Stomach (tissue), 4 donors: ENCODE data around the gene ADCY9.

ENCODE experiments used
- EP300 ChIP-seq: sonication (generic); formaldehyde crosslinking; IDR thresholded peaks from one replicate; pipeline ENCODE4 v1.6.1; 2017; ENCODE audit warnings: antibody characterized with exemption
- POLR2A ChIP-seq, 4 donors: fragments of 450-650 bp; IDR thresholded peaks; one replicate each; pipeline ENCODE4 v1.6.1; 2016; ENCODE audit warnings: antibody characterized with exemption in 4 of 4, control low read depth in 2 of 4, mild to moderate bottlenecking in 1 of 4, moderate library complexity in 1 of 4
- POLR2AphosphoS5 ChIP-seq, 3 donors: sonication (generic); formaldehyde crosslinking; IDR thresholded peaks; one replicate each; pipeline ENCODE4 v1.6.1; 2016; ENCODE audit warnings: antibody characterized with exemption in 3 of 3
- TF ChIP-seq, protein P1 (sequence below), 7 experiments: fragments of 450-650 bp in 4 of 7; fragments of 200-600 bp in 3 of 7; sonication (generic) in 3 of 7; IDR thresholded peaks; one replicate each; pipeline ENCODE4 v1.5.1; 2016 to 2019; ENCODE audit warnings: antibody characterized with exemption in 7 of 7, control low read depth in 2 of 7, mild to moderate bottlenecking in 1 of 7

DNA sequence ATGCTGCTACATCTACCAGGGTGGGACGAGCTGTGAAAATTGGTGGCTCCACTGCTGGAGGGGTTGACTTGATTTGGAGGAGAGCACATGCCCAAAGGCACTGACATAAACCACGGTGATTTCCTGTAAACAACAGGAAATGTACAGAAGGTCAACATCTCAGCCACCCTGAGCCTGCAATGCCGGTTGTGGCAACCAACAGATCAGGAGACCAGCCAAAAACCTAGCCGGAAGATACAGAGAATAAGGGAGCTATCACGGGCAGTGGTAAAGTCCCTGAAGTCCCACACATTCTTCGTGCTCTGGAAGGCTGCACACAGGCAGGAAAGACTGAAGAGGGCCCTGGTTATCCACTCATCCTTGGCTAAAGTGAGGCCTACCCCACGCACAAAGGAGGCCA lies 56.2 kb downstream of the ADCY9 start:
- TF ChIP-seq, protein P1, sequence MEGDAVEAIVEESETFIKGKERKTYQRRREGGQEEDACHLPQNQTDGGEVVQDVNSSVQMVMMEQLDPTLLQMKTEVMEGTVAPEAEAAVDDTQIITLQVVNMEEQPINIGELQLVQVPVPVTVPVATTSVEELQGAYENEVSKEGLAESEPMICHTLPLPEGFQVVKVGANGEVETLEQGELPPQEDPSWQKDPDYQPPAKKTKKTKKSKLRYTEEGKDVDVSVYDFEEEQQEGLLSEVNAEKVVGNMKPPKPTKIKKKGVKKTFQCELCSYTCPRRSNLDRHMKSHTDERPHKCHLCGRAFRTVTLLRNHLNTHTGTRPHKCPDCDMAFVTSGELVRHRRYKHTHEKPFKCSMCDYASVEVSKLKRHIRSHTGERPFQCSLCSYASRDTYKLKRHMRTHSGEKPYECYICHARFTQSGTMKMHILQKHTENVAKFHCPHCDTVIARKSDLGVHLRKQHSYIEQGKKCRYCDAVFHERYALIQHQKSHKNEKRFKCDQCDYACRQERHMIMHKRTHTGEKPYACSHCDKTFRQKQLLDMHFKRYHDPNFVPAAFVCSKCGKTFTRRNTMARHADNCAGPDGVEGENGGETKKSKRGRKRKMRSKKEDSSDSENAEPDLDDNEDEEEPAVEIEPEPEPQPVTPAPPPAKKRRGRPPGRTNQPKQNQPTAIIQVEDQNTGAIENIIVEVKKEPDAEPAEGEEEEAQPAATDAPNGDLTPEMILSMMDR (IDR thresholded peaks at IDR 0.05) = no peak
- TF ChIP-seq POLR2AphosphoS5 (IDR thresholded peaks at IDR 0.05) = no peak
- no peak for TF ChIP-seq POLR2A (IDR thresholded peaks at IDR 0.05)
- no peak for TF ChIP-seq EP300
